Adrenal gland (tissue), 5 donors: ENCODE results near the gene ADIRF.

Experiments
- POLR2A ChIP-seq, 2 donors: fragments of 450-650 bp; IDR thresholded peaks; one replicate each; pipeline ENCODE4 v1.6.1; 2017; ENCODE audit warnings: antibody characterized with exemption in 2 of 2, mild to moderate bottlenecking in 2 of 2, moderate library complexity in 1 of 2
- TF ChIP-seq, protein P1 (sequence below), 6 experiments: fragments of 450-650 bp in 4 of 6; fragments of 200-600 bp in 2 of 6; sonication (generic) in 1 of 6; IDR thresholded peaks; 1 replicate in 5 of 6; 2 replicates in 1 of 6; pipeline versions ENCODE4 v1.5.1 to v1.8.0; 2016 to 2021; ENCODE audit warnings: antibody characterized with exemption in 6 of 6, mild to moderate bottlenecking in 2 of 6, moderate library complexity in 1 of 6
- donor health status: DM: no; HTN: no; CAD: no.

GRCh38 chr10:86944907-86945306 lies 23.4 kb upstream of the ADIRF start:
- TF ChIP-seq, protein P1, sequence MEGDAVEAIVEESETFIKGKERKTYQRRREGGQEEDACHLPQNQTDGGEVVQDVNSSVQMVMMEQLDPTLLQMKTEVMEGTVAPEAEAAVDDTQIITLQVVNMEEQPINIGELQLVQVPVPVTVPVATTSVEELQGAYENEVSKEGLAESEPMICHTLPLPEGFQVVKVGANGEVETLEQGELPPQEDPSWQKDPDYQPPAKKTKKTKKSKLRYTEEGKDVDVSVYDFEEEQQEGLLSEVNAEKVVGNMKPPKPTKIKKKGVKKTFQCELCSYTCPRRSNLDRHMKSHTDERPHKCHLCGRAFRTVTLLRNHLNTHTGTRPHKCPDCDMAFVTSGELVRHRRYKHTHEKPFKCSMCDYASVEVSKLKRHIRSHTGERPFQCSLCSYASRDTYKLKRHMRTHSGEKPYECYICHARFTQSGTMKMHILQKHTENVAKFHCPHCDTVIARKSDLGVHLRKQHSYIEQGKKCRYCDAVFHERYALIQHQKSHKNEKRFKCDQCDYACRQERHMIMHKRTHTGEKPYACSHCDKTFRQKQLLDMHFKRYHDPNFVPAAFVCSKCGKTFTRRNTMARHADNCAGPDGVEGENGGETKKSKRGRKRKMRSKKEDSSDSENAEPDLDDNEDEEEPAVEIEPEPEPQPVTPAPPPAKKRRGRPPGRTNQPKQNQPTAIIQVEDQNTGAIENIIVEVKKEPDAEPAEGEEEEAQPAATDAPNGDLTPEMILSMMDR (IDR thresholded peaks at IDR 0.05): no peak
- TF ChIP-seq POLR2A (IDR thresholded peaks at IDR 0.05): no peak
